H1 (cell line): Measurements from ENCODE around the gene SLC22A2. TPM values are rescaled to one million over a fixed set of nuclear protein-coding genes. Genes with fewer than 3 reads are reported as not detected.

ENCODE experiments used
- CTCF ChIA-PET: fragments of 300-600 bp; sonication (Branson Sonifier 250); formaldehyde crosslinking; loops from one replicate; lab custom pipeline; 2021; ENCODE audit not compliant: partially characterized antibody; lab: Charles Lee
- POLR2A ChIA-PET: fragments of 300-600 bp; sonication (Branson Sonifier 250); formaldehyde crosslinking; loops from one replicate; lab custom pipeline; 2021; ENCODE audit warnings: inconsistent platforms; ENCODE audit not compliant: partially characterized antibody; lab: Charles Lee
- DNase-seq, 2 experiments: peaks; one replicate each; pipeline versions ENCODE4 v3.0.0 to v3.0.0-alpha.2; 2010 to 2022; ENCODE audit warnings: low spot score in 2 of 2, low read depth in 1 of 2, mixed read lengths in 1 of 2
- FAIRE-seq: peaks from 2 replicates; lab custom pipeline; 2011; peaks lifted over from hg19 to GRCh38; lab: Jason Lieb, UNC
- H2AFZ ChIP-seq: 2 replicates; pipeline ENCODE4 v1.8.1; 2012; ENCODE audit warnings: low read length, inconsistent platforms
- H2AK5ac ChIP-seq: 2 replicates; pipeline ENCODE4 v1.6.1; 2013; ENCODE audit warnings: low read depth, low read length
- H2BK120ac ChIP-seq: replicated peaks from 2 replicates; pipeline ENCODE3; 2013; ENCODE audit warnings: low read depth, low read length, inconsistent platforms
- H2BK12ac ChIP-seq: 2 replicates; pipeline ENCODE4 v1.6.1; 2013; ENCODE audit warnings: low read depth, low read length
- H2BK15ac ChIP-seq: 2 replicates; pipeline ENCODE4 v1.6.1; 2013; ENCODE audit warnings: low read length
- H2BK20ac ChIP-seq: 2 replicates; pipeline ENCODE4 v1.6.1; 2013; ENCODE audit warnings: low read length
- H2BK5ac ChIP-seq: 2 replicates; pipeline ENCODE4 v1.6.1; 2013; ENCODE audit warnings: low read depth, low read length
- H3K14ac ChIP-seq: 2 replicates; pipeline ENCODE4 v1.6.1; 2013; ENCODE audit warnings: inconsistent platforms; ENCODE audit not compliant: insufficient read length
- H3K18ac ChIP-seq: 2 replicates; pipeline ENCODE4 v1.6.1; 2013; ENCODE audit warnings: low read length; ENCODE audit errors: extremely low read depth
- H3K23ac ChIP-seq: 2 replicates; pipeline ENCODE4 v1.6.1; 2013; ENCODE audit warnings: inconsistent platforms; ENCODE audit not compliant: insufficient read length
- H3K23me2 ChIP-seq: 2 replicates; pipeline ENCODE4 v1.6.1; 2013; ENCODE audit warnings: low read depth, low read length
- H3K27ac ChIP-seq: 2 replicates; pipeline ENCODE4 v1.6.1; 2011; ENCODE audit warnings: low read depth, low read length, inconsistent platforms
- H3K27me3 ChIP-seq, 4 experiments: replicated peaks in 1 of 4; 1 replicate in 1 of 4; 2 replicates in 3 of 4; pipeline versions ENCODE4 v1.6.1 to v1.8.1; 2011 to 2013; ENCODE audit warnings: low read length in 3 of 4, mild to moderate bottlenecking in 3 of 4, inconsistent platforms in 2 of 4, mixed read lengths in 2 of 4, moderate library complexity in 1 of 4; ENCODE audit not compliant: control insufficient read depth in 3 of 4, insufficient read depth in 3 of 4; ENCODE audit errors: extremely low read depth in 1 of 4
- H3K36me3 ChIP-seq, 4 experiments: 2 replicates each; pipeline versions ENCODE4 v1.6.1 to v1.8.1; 2011 to 2013; ENCODE audit warnings: mild to moderate bottlenecking in 4 of 4, low read length in 3 of 4, moderate library complexity in 2 of 4, control low read depth in 1 of 4, inconsistent platforms in 1 of 4; ENCODE audit not compliant: insufficient read depth in 4 of 4, control insufficient read depth in 2 of 4
- H3K4ac ChIP-seq: replicated peaks from 2 replicates; pipeline ENCODE3; 2013; ENCODE audit warnings: low read length, low read depth, mixed read lengths, inconsistent platforms; ENCODE audit not compliant: insufficient read length
- H3K4me1 ChIP-seq, 4 experiments: replicated peaks in 1 of 4; 1 replicate in 1 of 4; 2 replicates in 3 of 4; pipeline versions ENCODE4 v1.6.1 to v1.8.1; 2011 to 2013; ENCODE audit warnings: low read length in 3 of 4, inconsistent platforms in 2 of 4, mixed read lengths in 1 of 4; ENCODE audit not compliant: insufficient read depth in 4 of 4, control insufficient read depth in 3 of 4
- H3K4me2 ChIP-seq, 2 experiments: 2 replicates each; pipeline versions ENCODE4 v1.6.1 to v1.8.1; 2011 to 2013; ENCODE audit warnings: low read depth in 2 of 2, low read length in 2 of 2, control low read depth in 1 of 2, inconsistent platforms in 1 of 2, mild to moderate bottlenecking in 1 of 2; ENCODE audit not compliant: insufficient read depth in 1 of 2
- H3K4me3 ChIP-seq, 4 experiments: fragments of 200-600, 300-600 bp in 1 of 4; sonication (generic), shearing (Covaris generic), sonication (Bioruptor Twin) in 1 of 4; 2 replicates each; pipeline versions ENCODE4 v1.5.1 to v1.8.1; 2011 to 2016; ENCODE audit warnings: low read length in 4 of 4, low read depth in 3 of 4, control low read depth in 2 of 4, inconsistent platforms in 2 of 4, mild to moderate bottlenecking in 2 of 4, mixed read lengths in 1 of 4, moderate library complexity in 1 of 4; ENCODE audit not compliant: insufficient read depth in 2 of 4; ENCODE audit errors: extremely low read depth in 1 of 4
- H3K56ac ChIP-seq: replicated peaks from 2 replicates; pipeline ENCODE3; 2013; ENCODE audit warnings: low read depth, mild to moderate bottlenecking, mixed read lengths, low read length, inconsistent platforms; ENCODE audit not compliant: insufficient read length
- H3K79me1 ChIP-seq: 2 replicates; pipeline ENCODE4 v1.6.1; 2013; ENCODE audit warnings: low read depth, low read length, control low read depth
- H3K79me2 ChIP-seq, 2 experiments: 2 replicates each; pipeline versions ENCODE4 v1.6.1 to v1.8.1; 2012 to 2013; ENCODE audit warnings: low read length in 2 of 2, mild to moderate bottlenecking in 2 of 2, inconsistent platforms in 1 of 2; ENCODE audit not compliant: insufficient read depth in 2 of 2, control insufficient read depth in 1 of 2
- H3K9ac ChIP-seq, 4 experiments: replicated peaks in 1 of 4; 1 replicate in 1 of 4; 2 replicates in 3 of 4; pipeline versions ENCODE4 v1.6.1 to v1.8.1; 2011 to 2013; ENCODE audit warnings: low read depth in 3 of 4, low read length in 3 of 4, control low read depth in 2 of 4, mild to moderate bottlenecking in 2 of 4, moderate library complexity in 2 of 4, inconsistent platforms in 1 of 4; ENCODE audit errors: extremely low read depth in 1 of 4
- H3K9me3 ChIP-seq, 2 experiments: 2 replicates each; pipeline versions ENCODE4 v1.6.1 to v1.8.1; 2012 to 2013; ENCODE audit warnings: mild to moderate bottlenecking in 2 of 2, moderate library complexity in 2 of 2, control low read depth in 1 of 2, inconsistent platforms in 1 of 2, low read depth in 1 of 2, low read length in 1 of 2, mixed read lengths in 1 of 2; ENCODE audit not compliant: insufficient read depth in 2 of 2
- H4K20me1 ChIP-seq, 2 experiments: replicated peaks in 1 of 2; 2 replicates each; pipeline versions ENCODE3 to v1.8.1; 2011 to 2013; ENCODE audit warnings: inconsistent platforms in 2 of 2, low read length in 2 of 2, mild to moderate bottlenecking in 1 of 2; ENCODE audit not compliant: insufficient read depth in 2 of 2, control insufficient read depth in 1 of 2
- H4K5ac ChIP-seq: 2 replicates; pipeline ENCODE4 v1.6.1; 2013; ENCODE audit warnings: low read length, low read depth, mixed read lengths, inconsistent platforms; ENCODE audit not compliant: insufficient read length
- H4K8ac ChIP-seq: 2 replicates; pipeline ENCODE4 v1.8.0; 2013; ENCODE audit warnings: mild to moderate bottlenecking, moderate library complexity, low read length, inconsistent platforms; ENCODE audit not compliant: insufficient read depth; ENCODE audit errors: extremely low read depth
- H4K91ac ChIP-seq: replicated peaks from 2 replicates; pipeline ENCODE3; 2013; ENCODE audit warnings: low read length, mixed read lengths, inconsistent platforms; ENCODE audit not compliant: insufficient read length
- ATF2 ChIP-seq: IDR thresholded peaks from 2 replicates; pipeline ENCODE4 v1.6.1; 2012; ENCODE audit warnings: low read length, inconsistent platforms
- BRCA1 ChIP-seq: IDR thresholded peaks from 2 replicates; pipeline ENCODE4 v1.6.1; 2012; ENCODE audit warnings: low read depth, low read length, improper control_type of control experiment
- CBX5 ChIP-seq: fragments of 300-800, 300-1000 bp; sonication (generic); IDR thresholded peaks from 2 replicates; pipeline ENCODE4 v1.7.1; 2016; ENCODE audit warnings: antibody characterized with exemption, low read length, low read depth
- E2F6 ChIP-seq: IDR thresholded peaks from 2 replicates; pipeline ENCODE4 v1.6.1; 2012; ENCODE audit warnings: inconsistent platforms
- KDM4A ChIP-seq: IDR thresholded peaks from one replicate; pipeline ENCODE4 v1.7.1; 2012; ENCODE audit warnings: low read depth, mild to moderate bottlenecking, moderate library complexity, low read length, inconsistent platforms; ENCODE audit not compliant: severe bottlenecking
- POU5F1 ChIP-seq: IDR thresholded peaks from 2 replicates; pipeline ENCODE4 v1.6.1; 2011; ENCODE audit warnings: low read depth, mild to moderate bottlenecking, low read length, moderate library complexity
- RBBP5 ChIP-seq: IDR thresholded peaks from 2 replicates; pipeline ENCODE4 v1.7.1; 2012; ENCODE audit warnings: low read depth, mild to moderate bottlenecking, inconsistent platforms, low read length, moderate library complexity, borderline replicate concordance
- RFX5 ChIP-seq: IDR thresholded peaks from 2 replicates; pipeline ENCODE4 v1.6.1; 2011; ENCODE audit warnings: low read depth, low read length, improper control_type of control experiment, borderline replicate concordance
- RXRA ChIP-seq: IDR thresholded peaks from 2 replicates; pipeline ENCODE4 v1.6.1; 2011; ENCODE audit warnings: low read depth, mild to moderate bottlenecking, low read length, moderate library complexity; ENCODE audit not compliant: insufficient read depth
- SIX5 ChIP-seq: IDR thresholded peaks from 2 replicates; pipeline ENCODE4 v1.6.1; 2011; ENCODE audit warnings: mild to moderate bottlenecking, low read depth, low read length
- TBP ChIP-seq: IDR thresholded peaks from 2 replicates; pipeline ENCODE4 v1.6.1; 2011; ENCODE audit warnings: low read depth, low read length, improper control_type of control experiment
- WGBS, 2 experiments: shearing (Covaris generic) in 1 of 2; methylation state at CpG; one replicate each; pipeline versions ENCODE4 v1.1.6 to v1.1.7; 2013 to 2015; ENCODE audit warnings: low lambda C conversion rate in 2 of 2, mixed read lengths in 2 of 2, inconsistent platforms in 1 of 2, low coverage in 1 of 2, missing lambda C conversion rate in 1 of 2; ENCODE audit not compliant: insufficient replicate concordance in 2 of 2, insufficient coverage in 1 of 2, insufficient read length in 1 of 2; ENCODE audit errors: extremely low coverage in 1 of 2, missing lambda C conversion rate in 1 of 2; 5-methylcytosine and 5-hydroxymethylcytosine counted together
- polyA plus RNA-seq, 7 experiments: library from polyadenylated mRNA; depleted of rRNA in 3 of 7; stranded (reverse) in 5 of 7; unstranded in 2 of 7; fragments of >200 nt in 5 of 7; fragments of 200-250 nt in 2 of 7; gene quantifications; 1 replicate in 5 of 7; 2 replicates in 1 of 7; 4 replicates in 1 of 7; pipeline versions ENCODE4 v1.2.1 to v1.2.3, GENCODE V29; 2011 to 2013; ENCODE audit warnings: missing spikeins in 2 of 7, mixed read lengths in 2 of 7
- total RNA-seq: library from RNA; stranded (reverse); fragmentation: NEBNext Ultra II Directional; extraction: Animal tissue kit (Norgen Biotek cat#: 25700); gene quantifications from 2 replicates; pipeline ENCODE4 v1.2.1, GENCODE V29; 2021

Gene SLC22A2
- total and polyA plus RNA-seq, 2 of the 8 experiments (the other 6 are each of a cell fraction or from before 2014, with no cell fraction given), result 0.23 to 1.4 TPM

- H2BK5ac ChIP-seq, result no peak overlapping the region
- H2AFZ ChIP-seq, result no peak overlapping the region
- no peak overlapping the region for H3K14ac ChIP-seq
- H3K4me3 ChIP-seq, result no peak overlapping the region
- H2BK120ac ChIP-seq, result no peak overlapping the region
- H4K91ac ChIP-seq, result no peak overlapping the region
- no peak overlapping the region for H3K4me2 ChIP-seq
- H3K9ac ChIP-seq, result no peak overlapping the region
- H3K56ac ChIP-seq, result no peak overlapping the region
- no peaks in the 10 kb centered on the region for H3K79me2 ChIP-seq
- H3K36me3 ChIP-seq, result no peaks in the 10 kb centered on the region
- no peaks in the 10 kb centered on the region for H3K79me1 ChIP-seq
- H3K23ac ChIP-seq, result no peak overlapping the region
- no peak overlapping the region for H3K4ac ChIP-seq
- H4K20me1 ChIP-seq, result no peaks in the 10 kb centered on the region
- no peak for TF ChIP-seq RXRA
- TF ChIP-seq KDM4A, result no peak
- TF ChIP-seq POU5F1, result no peak
- no peak for TF ChIP-seq TBP
- no peak for TF ChIP-seq BRCA1
- no peak for TF ChIP-seq CBX5
- TF ChIP-seq E2F6, result no peak
- TF ChIP-seq RBBP5, result no peak
- TF ChIP-seq RFX5, result no peak
- TF ChIP-seq ATF2, result no peak
- TF ChIP-seq SIX5, result no peak
- TF ChIP-seq, all 59 proteins: peak for 0
- Histone ChIP-seq H3K27ac (no peak overlapping the region), H4K5ac (no peak overlapping the region), H2BK20ac (no peak overlapping the region), H3K27me3 (peaks cover 0 to 2% (median 0%) of the 10 kb centered on the region in 4 experiments; a peak in 1 of 7 replicates), H3K9me3 (no peaks in the 10 kb centered on the region), H2AK5ac (no peak overlapping the region), H4K8ac (no peak overlapping the region), H2BK15ac (no peak overlapping the region), H2BK12ac (no peak overlapping the region), H3K4me1 (no peaks in the 10 kb centered on the region), H3K18ac (no peak overlapping the region), H3K23me2 (no peaks in the 10 kb centered on the region)
- 86% methylated on average over 2 of the region's 2 CpGs; no CpG with 5 or more reads in 1 of the 2 experiments for whole genome bisulfite sequencing, 2 experiments
- DNase-seq (no peak), FAIRE-seq (no peak)
- ChIA-PET CTCF (interaction anchor here (0.8 to 1.4 kb wide), 3 partner anchors 9 to 26 kb away, joined by 3 read pairs; no protein-coding TSS in a partner anchor), POLR2A (no interaction called here)
Observed at GRCh38 chr6:160201061-160201460, 57.6 kb downstream of the SLC22A2 start.
